HCT116 (cell line): ENCODE results near the gene TNFRSF8. TPM values are rescaled to one million over a fixed set of nuclear protein-coding genes. Genes with fewer than 3 reads are reported as not detected.

Experiments used
- ATAC-seq: fragments of 200-7000 bp; cut with Tn5 transposase; 2 replicates; pipeline ENCODE4 v1.9.1; 2020; ENCODE audit warnings: mild to moderate bottlenecking, moderate library complexity
- BruUV-seq: library from RNA; stranded (reverse); fragments of 400-500 nt; replicated peaks from 2 replicates; lab custom pipeline; 2021; lab: Mats Ljungman, UMichigan
- CTCF ChIA-PET: fragments of 300-600 bp; sonication (Branson Sonifier 250); formaldehyde crosslinking; loops from one replicate; lab custom pipeline; 2021; ENCODE audit warnings: antibody characterized with exemption; lab: Charles Lee
- POLR2A ChIA-PET: fragments of 300-600, 350-600 bp; sonication (Branson Sonifier 250); formaldehyde crosslinking; loops from one replicate; lab custom pipeline; 2021; ENCODE audit warnings: antibody characterized with exemption; lab: Charles Lee
- RAD21 ChIA-PET, 2 experiments: fragments of 300-600 bp; sonication (Branson Sonifier 250); formaldehyde crosslinking; loops; one replicate each; lab custom pipeline; 2023; ENCODE audit warnings: low total read pairs in 2 of 2; ENCODE audit not compliant: uncharacterized antibody in 2 of 2, unreplicated experiment in 2 of 2, low non-redundant PET in 1 of 2; lab: Charles Lee
- DNase-seq: peaks from one replicate; pipeline ENCODE4 v3.0.0-alpha.2; 2010; ENCODE audit warnings: low read depth, low spot score
- H2AFZ ChIP-seq: fragments of 200-600 bp; shearing (Covaris generic), sonication (generic); 2 replicates; pipeline ENCODE4 v1.6.1; 2017; ENCODE audit warnings: low read depth, mixed run types, mixed read lengths, antibody characterized with exemption, low read length; ENCODE audit not compliant: poor library complexity, severe bottlenecking
- H3K27ac ChIP-seq: 2 replicates; pipeline ENCODE4 v1.5.1; 2012; ENCODE audit warnings: low read depth, low read length
- H3K27me3 ChIP-seq: fragments of 200-600 bp; sonication (generic); 2 replicates; pipeline ENCODE4 v1.6.1; 2016; ENCODE audit warnings: mixed run types, low read length, mixed read lengths; ENCODE audit not compliant: insufficient read depth
- H3K36me3 ChIP-seq, 2 experiments: fragments of 200-500 bp in 1 of 2; fragments of 200-600 bp in 1 of 2; sonication (Bioruptor generic) in 1 of 2; sonication (generic) in 1 of 2; 2 replicates each; pipeline versions ENCODE4 v1.5.1 to v1.6.1; 2014 to 2016; ENCODE audit warnings: low read length in 2 of 2, inconsistent platforms in 1 of 2, mixed read lengths in 1 of 2, mixed run types in 1 of 2; ENCODE audit not compliant: insufficient read depth in 2 of 2, control insufficient read depth in 1 of 2
- H3K4me1 ChIP-seq, 2 experiments: fragments of 200-600 bp in 1 of 2; sonication (generic) in 1 of 2; 2 replicates each; pipeline versions ENCODE4 v1.5.1 to v1.6.1; 2012 to 2017; ENCODE audit warnings: low read length in 2 of 2, inconsistent platforms in 1 of 2, mild to moderate bottlenecking in 1 of 2, mixed read lengths in 1 of 2, mixed run types in 1 of 2, moderate library complexity in 1 of 2; ENCODE audit not compliant: insufficient read depth in 2 of 2, control insufficient read depth in 1 of 2
- H3K4me2 ChIP-seq: fragments of 200-600 bp; sonication (generic); 2 replicates; pipeline ENCODE4 v1.6.1; 2017; ENCODE audit warnings: mixed run types, low read length, mixed read lengths
- H3K4me3 ChIP-seq, 2 experiments: fragments of 200-600 bp in 1 of 2; sonication (generic) in 1 of 2; replicated peaks in 1 of 2; 2 replicates each; pipeline ENCODE4 v1.5.1; 2011 to 2016; ENCODE audit warnings: low read length in 2 of 2, control low read depth in 1 of 2, low read depth in 1 of 2, mild to moderate bottlenecking in 1 of 2, mixed read lengths in 1 of 2, mixed run types in 1 of 2
- H3K79me2 ChIP-seq: fragments of 200-600 bp; sonication (generic); 2 replicates; pipeline ENCODE4 v1.6.1; 2017; ENCODE audit warnings: mild to moderate bottlenecking, mixed run types, low read length, moderate library complexity, mixed read lengths; ENCODE audit not compliant: insufficient read depth
- H3K9ac ChIP-seq: fragments of 200-600 bp; sonication (generic); 2 replicates; pipeline ENCODE4 v1.6.1; 2016; ENCODE audit warnings: low read length, mixed read lengths
- H3K9me2 ChIP-seq: fragments of 200-600 bp; sonication (generic), shearing (Covaris generic); 2 replicates; pipeline ENCODE4 v1.6.1; 2017; ENCODE audit warnings: mixed run types, mild to moderate bottlenecking, moderate library complexity; ENCODE audit not compliant: insufficient read depth
- H3K9me3 ChIP-seq, 2 experiments: fragments of 200-500 bp in 1 of 2; fragments of 200-600 bp in 1 of 2; sonication (Bioruptor generic) in 1 of 2; sonication (generic) in 1 of 2; 2 replicates each; pipeline ENCODE4 v1.6.1; 2014 to 2017; ENCODE audit warnings: low read length in 2 of 2, mixed read lengths in 2 of 2, inconsistent platforms in 1 of 2, low read depth in 1 of 2, mild to moderate bottlenecking in 1 of 2, mixed run types in 1 of 2, moderate library complexity in 1 of 2; ENCODE audit not compliant: control insufficient read depth in 1 of 2, insufficient read depth in 1 of 2
- H4K20me1 ChIP-seq: fragments of 200-600 bp; sonication (generic), shearing (Covaris generic); 2 replicates; pipeline ENCODE4 v1.6.1; 2017; ENCODE audit warnings: mixed run types, mild to moderate bottlenecking, moderate library complexity; ENCODE audit not compliant: insufficient read depth
- CBX3 ChIP-seq: IDR thresholded peaks from 2 replicates; pipeline ENCODE4 v1.6.1; 2012; ENCODE audit warnings: low read depth
- EGR1 ChIP-seq: IDR thresholded peaks from 2 replicates; pipeline ENCODE4 v1.6.1; 2012; ENCODE audit warnings: low read depth
- ELF1 ChIP-seq: IDR thresholded peaks from 2 replicates; pipeline ENCODE4 v1.6.1; 2012; ENCODE audit warnings: low read depth, borderline replicate concordance
- EZH2 ChIP-seq: fragments of 200-600 bp; sonication (generic); IDR thresholded peaks from 2 replicates; pipeline ENCODE4 v1.6.1; 2017; ENCODE audit warnings: antibody characterized with exemption, mixed run types
- EZH2phosphoT487 ChIP-seq: fragments of 200-600 bp; IDR thresholded peaks from 2 replicates; pipeline ENCODE4 v1.6.1; 2018; ENCODE audit warnings: antibody characterized with exemption, borderline replicate concordance
- FOSL1 ChIP-seq: IDR thresholded peaks from 2 replicates; pipeline ENCODE4 v1.6.1; 2012; ENCODE audit warnings: low read depth
- JUND ChIP-seq: IDR thresholded peaks from 2 replicates; pipeline ENCODE4 v1.6.1; 2012
- POLR2AphosphoS5 ChIP-seq: IDR thresholded peaks from 2 replicates; pipeline ENCODE4 v1.6.1; 2011; ENCODE audit warnings: mild to moderate bottlenecking, low read depth, low read length, moderate library complexity
- SP1 ChIP-seq: IDR thresholded peaks from 2 replicates; pipeline ENCODE4 v1.6.1; 2012; ENCODE audit warnings: low read depth
- SRF ChIP-seq: IDR thresholded peaks from 2 replicates; pipeline ENCODE4 v1.6.1; 2012; ENCODE audit warnings: low read depth
- TCF7L2 ChIP-seq: IDR thresholded peaks from 2 replicates; pipeline ENCODE4 v1.7.0; 2011; ENCODE audit warnings: borderline replicate concordance, inconsistent platforms; ENCODE audit not compliant: insufficient read depth, insufficient read length; ENCODE audit errors: extremely low read depth
- intact Hi-C: fragments of 100-400 bp; cut with micrococcal nuclease; formaldehyde crosslinking; loops from 2 replicates; pipeline ENCODE4 v1.10.0; 2022
- total RNA-seq: library from RNA; stranded (reverse); gene quantifications from one replicate; pipeline ENCODE4 v1.2.1, GENCODE V29; 2021; ENCODE audit not compliant: unreplicated experiment
- TF ChIP-seq, protein P1 (sequence below): IDR thresholded peaks from 2 replicates; pipeline ENCODE4 v1.6.1; 2011; ENCODE audit warnings: mild to moderate bottlenecking, low read length, moderate library complexity; ENCODE audit not compliant: insufficient replicate concordance; ENCODE audit errors: extremely low read depth
- TF ChIP-seq, protein P2 (sequence below): IDR thresholded peaks from 2 replicates; pipeline ENCODE4 v1.6.1; 2012
- TF ChIP-seq, protein P3 (sequence below): IDR thresholded peaks from 2 replicates; pipeline ENCODE4 v1.6.1; 2012
- TF ChIP-seq, protein P4 (sequence below): IDR thresholded peaks from 2 replicates; pipeline ENCODE4 v1.6.1; 2012; ENCODE audit warnings: low read depth

Gene TNFRSF8
- total RNA-seq, 1 experiment from 2014 or later = 0.17 TPM

DNA sequence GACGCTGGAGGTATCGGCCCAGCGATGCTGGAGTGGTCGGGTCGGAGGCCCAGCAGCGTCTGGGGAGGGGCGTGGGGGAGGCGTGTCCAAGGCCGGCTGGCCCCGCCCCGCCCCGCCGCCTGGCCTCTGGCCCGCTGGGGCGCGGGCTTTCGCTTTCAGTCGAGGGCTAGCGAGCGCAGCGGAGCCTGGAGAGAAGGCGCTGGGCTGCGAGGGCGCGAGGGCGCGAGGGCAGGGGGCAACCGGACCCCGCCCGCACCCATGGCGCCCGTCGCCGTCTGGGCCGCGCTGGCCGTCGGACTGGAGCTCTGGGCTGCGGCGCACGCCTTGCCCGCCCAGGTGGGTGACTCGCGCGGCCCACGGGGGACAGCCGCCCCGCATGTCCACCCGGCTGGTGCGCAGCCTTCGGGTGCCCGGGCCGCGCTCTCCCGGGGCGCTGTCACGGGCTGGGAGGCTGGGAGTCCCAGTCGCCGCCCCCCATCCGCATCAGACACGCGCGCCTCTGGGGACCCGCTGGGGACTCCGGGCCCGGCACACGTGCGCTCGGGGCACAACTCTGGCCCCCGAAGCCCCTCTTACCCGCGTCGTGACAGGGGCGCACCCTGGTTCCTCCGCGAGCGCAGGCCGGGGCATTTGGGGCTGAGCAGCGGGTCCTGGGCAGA, 103.9 kb downstream of the TNFRSF8 start, which contains the start of gene TNFRSF1B:
TNFRSF1B (plus strand) TSS at position 158 of the 659 bp plus-strand sequence; CDS start at position 259, 101 bp downstream.
- H3K4me3 ChIP-seq = no peak within 1 kb of the TSS
- H3K79me2 ChIP-seq = no peaks in the 10 kb centered on the region
- H3K36me3 ChIP-seq = no peaks in the 10 kb centered on the region
- no peaks in the 10 kb centered on the region for H3K9me2 ChIP-seq
- H2AFZ ChIP-seq = no peak within 1 kb of the TSS
- no peak within 1 kb of the TSS; the same call in 1 of the 2 replicates for H3K27ac ChIP-seq
- no peaks in the 10 kb centered on the region for H3K9me3 ChIP-seq
- H4K20me1 ChIP-seq = no peaks in the 10 kb centered on the region
- H3K4me1 ChIP-seq = peaks cover 9 to 38% of the 10 kb centered on the region in 2 experiments
- POLR2A ChIA-PET = no interaction called here
- ATAC-seq = no peak
- no peak within 1 kb of the TSS for H3K4me2 ChIP-seq
- BruUV-seq = no TSS peak
- intact Hi-C loops = no loop called here
- TF ChIP-seq, protein P1, sequence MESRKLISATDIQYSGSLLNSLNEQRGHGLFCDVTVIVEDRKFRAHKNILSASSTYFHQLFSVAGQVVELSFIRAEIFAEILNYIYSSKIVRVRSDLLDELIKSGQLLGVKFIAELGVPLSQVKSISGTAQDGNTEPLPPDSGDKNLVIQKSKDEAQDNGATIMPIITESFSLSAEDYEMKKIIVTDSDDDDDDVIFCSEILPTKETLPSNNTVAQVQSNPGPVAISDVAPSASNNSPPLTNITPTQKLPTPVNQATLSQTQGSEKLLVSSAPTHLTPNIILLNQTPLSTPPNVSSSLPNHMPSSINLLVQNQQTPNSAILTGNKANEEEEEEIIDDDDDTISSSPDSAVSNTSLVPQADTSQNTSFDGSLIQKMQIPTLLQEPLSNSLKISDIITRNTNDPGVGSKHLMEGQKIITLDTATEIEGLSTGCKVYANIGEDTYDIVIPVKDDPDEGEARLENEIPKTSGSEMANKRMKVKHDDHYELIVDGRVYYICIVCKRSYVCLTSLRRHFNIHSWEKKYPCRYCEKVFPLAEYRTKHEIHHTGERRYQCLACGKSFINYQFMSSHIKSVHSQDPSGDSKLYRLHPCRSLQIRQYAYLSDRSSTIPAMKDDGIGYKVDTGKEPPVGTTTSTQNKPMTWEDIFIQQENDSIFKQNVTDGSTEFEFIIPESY = no peak
- TF ChIP-seq SRF (no peak), POLR2AphosphoS5 (no peak), EZH2 (no peak), EGR1 (no peak), FOSL1 (no peak), EZH2phosphoT487 (no peak), ELF1 (no peak), SP1 (no peak), JUND (no peak), CBX3 (no peak), TCF7L2 (no peak)
- TF ChIP-seq, protein P2, sequence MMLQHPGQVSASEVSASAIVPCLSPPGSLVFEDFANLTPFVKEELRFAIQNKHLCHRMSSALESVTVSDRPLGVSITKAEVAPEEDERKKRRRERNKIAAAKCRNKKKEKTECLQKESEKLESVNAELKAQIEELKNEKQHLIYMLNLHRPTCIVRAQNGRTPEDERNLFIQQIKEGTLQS = no peak
- TF ChIP-seq, protein P3, sequence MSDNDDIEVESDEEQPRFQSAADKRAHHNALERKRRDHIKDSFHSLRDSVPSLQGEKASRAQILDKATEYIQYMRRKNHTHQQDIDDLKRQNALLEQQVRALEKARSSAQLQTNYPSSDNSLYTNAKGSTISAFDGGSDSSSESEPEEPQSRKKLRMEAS = no peak
- TF ChIP-seq, protein P4, sequence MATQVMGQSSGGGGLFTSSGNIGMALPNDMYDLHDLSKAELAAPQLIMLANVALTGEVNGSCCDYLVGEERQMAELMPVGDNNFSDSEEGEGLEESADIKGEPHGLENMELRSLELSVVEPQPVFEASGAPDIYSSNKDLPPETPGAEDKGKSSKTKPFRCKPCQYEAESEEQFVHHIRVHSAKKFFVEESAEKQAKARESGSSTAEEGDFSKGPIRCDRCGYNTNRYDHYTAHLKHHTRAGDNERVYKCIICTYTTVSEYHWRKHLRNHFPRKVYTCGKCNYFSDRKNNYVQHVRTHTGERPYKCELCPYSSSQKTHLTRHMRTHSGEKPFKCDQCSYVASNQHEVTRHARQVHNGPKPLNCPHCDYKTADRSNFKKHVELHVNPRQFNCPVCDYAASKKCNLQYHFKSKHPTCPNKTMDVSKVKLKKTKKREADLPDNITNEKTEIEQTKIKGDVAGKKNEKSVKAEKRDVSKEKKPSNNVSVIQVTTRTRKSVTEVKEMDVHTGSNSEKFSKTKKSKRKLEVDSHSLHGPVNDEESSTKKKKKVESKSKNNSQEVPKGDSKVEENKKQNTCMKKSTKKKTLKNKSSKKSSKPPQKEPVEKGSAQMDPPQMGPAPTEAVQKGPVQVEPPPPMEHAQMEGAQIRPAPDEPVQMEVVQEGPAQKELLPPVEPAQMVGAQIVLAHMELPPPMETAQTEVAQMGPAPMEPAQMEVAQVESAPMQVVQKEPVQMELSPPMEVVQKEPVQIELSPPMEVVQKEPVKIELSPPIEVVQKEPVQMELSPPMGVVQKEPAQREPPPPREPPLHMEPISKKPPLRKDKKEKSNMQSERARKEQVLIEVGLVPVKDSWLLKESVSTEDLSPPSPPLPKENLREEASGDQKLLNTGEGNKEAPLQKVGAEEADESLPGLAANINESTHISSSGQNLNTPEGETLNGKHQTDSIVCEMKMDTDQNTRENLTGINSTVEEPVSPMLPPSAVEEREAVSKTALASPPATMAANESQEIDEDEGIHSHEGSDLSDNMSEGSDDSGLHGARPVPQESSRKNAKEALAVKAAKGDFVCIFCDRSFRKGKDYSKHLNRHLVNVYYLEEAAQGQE = no peak
- RAD21 ChIA-PET = no interaction called here
- no peak within 1 kb of the TSS for H3K9ac ChIP-seq
- H3K27me3 ChIP-seq = no peaks in the 10 kb centered on the region
- CTCF ChIA-PET = no interaction called here
- no peak for DNase-seq
